ENCODE data around the gene CRYGS.
"Not testable (repeated sequence)": the region's sequence is repeated elsewhere in the genome, so short reads cannot be mapped to it uniquely, and the experiment has no call there.

The CRYGS gene

GRCh38 chr3:186552408-186553031 is 8.3 kb upstream of the CRYGS start:
- DNase-seq (ENCODE audit: low read depth, low spot score), result no peak

- no peak for DNase-seq (ENCODE audit: low read depth, low spot score)
These were observed 7.2 kb upstream of the CRYGS start for GRCh38 chr3:186551387-186551786.

GRCh38 chr3:186549497-186549896 is 5.3 kb upstream of the CRYGS start:
- DNase-seq (ENCODE audit: low read depth, low spot score), result no peak

- DNase-seq (ENCODE audit: low read depth, low spot score), result no peak
These were observed 3.3 kb downstream of the CRYGS start for GRCh38 chr3:186540835-186541226.

- DNase-seq (ENCODE audit: low read depth, low spot score), result peak; percentile 33
These were observed 3.9 kb downstream of the CRYGS start for GRCh38 chr3:186540221-186540834.

DNA sequence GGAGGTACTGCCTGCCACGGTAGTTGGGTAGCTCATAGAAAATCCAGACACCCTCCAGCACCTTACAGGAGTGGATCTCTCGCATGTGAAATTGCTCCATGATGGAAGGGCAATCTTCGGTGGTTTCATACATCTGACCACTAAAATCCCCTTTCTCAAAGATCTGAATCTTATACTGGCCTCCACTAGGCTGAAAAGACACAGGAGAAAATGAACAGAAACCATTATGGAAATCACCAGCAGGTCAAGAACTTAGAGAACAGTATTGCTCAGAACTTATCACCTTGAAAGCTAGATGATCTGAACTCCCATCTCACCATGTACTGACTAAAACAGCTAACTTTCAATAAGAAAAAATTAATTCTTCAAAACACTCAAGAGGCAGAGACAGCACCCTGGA is 5.4 kb downstream of the CRYGS start:
- no peak for DNase-seq (ENCODE audit: low read depth, low spot score)

DNA sequence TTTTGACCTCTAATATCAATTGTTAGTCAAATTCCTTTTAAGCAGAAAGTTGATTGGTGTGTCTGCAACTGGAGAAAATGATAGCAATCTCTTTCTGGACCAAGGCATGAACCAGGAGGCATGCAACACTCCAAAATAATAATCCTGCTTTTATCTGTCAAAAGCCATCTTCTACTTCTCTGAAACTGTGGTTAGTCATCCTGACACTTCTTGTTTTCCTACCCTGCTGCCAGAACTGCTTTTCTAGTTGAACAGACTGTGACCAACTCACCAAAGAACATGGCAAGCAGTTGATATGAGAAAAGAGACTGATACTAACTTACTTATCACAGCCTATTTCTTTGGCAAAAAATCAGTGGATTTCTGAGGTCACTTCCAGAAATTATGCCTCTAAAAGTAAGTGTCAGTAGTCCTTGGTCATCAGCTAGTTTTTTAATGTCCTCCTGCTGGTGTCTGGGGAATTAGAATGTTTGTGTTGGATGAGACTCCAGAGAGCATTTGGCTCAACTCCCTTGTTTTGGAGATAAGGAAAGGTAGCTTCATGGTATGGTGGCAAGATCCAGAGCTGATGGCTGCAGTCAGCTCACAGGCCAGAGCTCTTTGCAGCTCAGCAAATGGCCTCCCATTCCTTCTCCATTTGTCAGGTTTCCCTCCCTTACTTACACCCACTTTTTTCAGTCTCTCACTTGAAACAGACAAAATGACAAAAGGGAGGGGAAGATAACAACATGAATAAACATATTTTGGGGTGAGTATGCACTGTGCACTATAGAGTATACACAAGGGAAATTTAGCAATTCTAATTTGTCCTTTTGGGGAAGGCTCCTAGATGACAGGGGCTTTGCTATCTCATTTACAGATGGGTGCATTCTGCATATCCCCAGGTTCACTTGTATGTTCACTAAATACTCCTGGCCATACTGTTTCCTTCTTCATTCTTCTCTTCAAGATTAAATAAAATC is 7.0 kb downstream of the CRYGS start:
- DNase-seq (ENCODE audit: low read depth, low spot score), result no peak

GRCh38 chr3:186534113-186534669 is 10.0 kb downstream of the CRYGS start:
- no peak for DNase-seq (ENCODE audit: low read depth, low spot score)

- no peak for DNase-seq (ENCODE audit: low read depth, low spot score)
These were observed 11.5 kb downstream of the CRYGS start for GRCh38 chr3:186532598-186533072.

- not testable (repeated sequence) for DNase-seq (ENCODE audit: low read depth, low spot score)
These were observed 12.5 kb downstream of the CRYGS start for GRCh38 chr3:186531694-186532093.

DNA sequence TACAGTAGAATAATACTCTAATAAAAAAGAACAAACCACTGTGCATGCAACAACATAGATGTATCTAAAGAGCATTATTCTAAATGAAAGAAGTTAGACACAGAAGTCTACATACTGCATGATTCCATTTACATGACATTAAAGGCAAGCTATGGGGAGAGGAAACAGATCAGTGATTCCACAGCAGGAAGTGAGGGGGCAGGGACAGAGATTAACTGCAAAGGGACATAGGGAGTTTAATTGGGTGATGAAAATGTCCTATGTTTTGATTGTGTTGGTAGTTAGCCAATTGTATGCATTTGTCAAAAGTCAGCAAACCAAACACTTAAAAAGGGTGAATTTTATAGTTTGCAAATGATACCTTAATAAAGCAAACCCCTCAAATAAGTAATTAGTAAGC is 13.8 kb downstream of the CRYGS start:
- DNase-seq (ENCODE audit: low read depth, low spot score), result no peak

- DNase-seq (ENCODE audit: low read depth, low spot score), result no peak
These were observed 14.8 kb downstream of the CRYGS start for GRCh38 chr3:186529201-186529999.

DNA sequence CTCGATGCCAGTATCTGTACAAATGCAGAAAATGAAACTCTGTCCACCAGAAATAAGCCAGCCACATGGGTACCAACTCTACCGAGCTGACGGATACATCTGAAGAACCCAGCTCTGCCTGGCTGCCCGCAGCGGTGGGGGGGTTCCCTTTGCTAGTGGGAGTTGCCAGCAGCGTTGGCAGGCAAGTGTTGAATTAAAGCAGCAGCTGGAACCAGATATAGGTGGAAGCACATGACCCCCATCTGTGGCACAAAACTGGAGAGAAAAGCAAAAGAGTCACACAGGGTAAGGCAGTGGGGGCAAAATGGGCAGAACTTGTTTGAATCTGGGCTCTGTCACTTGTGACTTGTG is 17.9 kb downstream of the CRYGS start:
- DNase-seq (ENCODE audit: low read depth, low spot score), result no peak

DNA sequence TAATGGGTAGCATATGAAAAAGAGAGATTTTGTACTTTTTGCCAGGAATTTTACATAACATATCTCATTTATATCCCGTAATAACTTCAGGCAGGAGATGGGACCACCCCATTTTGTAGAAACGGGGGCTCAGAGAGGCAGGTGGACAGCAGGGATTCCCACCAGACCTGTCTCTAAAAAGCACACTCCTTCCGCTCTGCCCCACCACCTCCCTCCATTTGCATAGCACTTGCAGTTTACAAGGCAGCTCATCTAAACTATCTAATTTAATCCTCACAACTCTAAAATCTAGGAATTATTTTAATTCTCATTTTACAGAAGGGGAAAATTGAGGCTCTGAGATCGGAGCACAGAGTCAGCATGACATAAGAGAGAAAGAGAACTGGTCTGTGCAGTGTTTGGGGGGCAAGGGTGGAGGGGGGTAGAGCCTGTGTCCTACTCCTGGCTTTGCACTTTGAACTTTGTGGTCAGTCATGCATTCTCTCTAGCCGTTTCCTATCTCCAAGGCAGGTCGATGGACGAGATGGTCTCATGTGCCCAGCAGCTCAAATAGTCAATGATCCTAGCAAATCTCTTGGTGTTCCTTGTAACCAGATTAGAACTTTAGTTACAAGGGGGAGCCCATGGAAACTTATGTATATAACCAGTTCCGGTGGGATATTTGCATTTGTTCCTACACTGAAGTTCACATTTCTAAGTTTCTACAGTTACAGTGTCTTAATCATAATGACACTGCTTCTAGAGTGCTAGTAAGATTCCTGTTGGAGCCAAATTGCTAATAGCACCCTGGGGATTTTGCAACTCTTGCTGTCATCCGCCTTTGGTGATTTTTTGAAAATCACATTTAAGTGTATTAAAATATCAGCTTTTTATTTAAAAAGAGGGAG is 18.6 kb downstream of the CRYGS start:
- DNase-seq (ENCODE audit: low read depth, low spot score), result no peak

- DNase-seq (ENCODE audit: low read depth, low spot score), result no peak
These were observed 19.6 kb downstream of the CRYGS start for GRCh38 chr3:186524616-186525015.

DNA sequence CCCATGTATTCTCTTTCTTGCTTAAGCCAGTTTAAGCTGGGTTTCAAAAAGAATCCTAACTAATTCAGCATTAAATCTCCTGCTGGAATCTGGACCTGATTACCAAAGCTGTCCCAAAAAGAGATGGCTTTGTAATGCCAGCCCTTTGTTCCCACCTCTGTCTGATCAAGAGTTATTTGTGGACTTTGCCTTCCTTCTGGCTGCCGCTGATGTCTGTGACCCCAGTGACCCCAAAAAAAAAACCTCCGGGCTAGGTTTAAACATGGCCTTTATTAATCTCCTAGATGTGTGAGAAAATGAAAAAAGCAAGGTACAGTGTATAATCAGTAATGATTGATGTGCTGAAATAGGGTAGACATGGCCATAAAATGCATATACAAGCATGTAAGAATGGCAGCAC is 20.7 kb downstream of the CRYGS start:
- DNase-seq (ENCODE audit: low read depth, low spot score), result no peak

- DNase-seq (ENCODE audit: low read depth, low spot score), result no peak
These were observed 21.2 kb downstream of the CRYGS start for GRCh38 chr3:186523022-186523421.

- no peak for DNase-seq (ENCODE audit: low read depth, low spot score)
These were observed 23.0 kb downstream of the CRYGS start for GRCh38 chr3:186520957-186521842.

DNA sequence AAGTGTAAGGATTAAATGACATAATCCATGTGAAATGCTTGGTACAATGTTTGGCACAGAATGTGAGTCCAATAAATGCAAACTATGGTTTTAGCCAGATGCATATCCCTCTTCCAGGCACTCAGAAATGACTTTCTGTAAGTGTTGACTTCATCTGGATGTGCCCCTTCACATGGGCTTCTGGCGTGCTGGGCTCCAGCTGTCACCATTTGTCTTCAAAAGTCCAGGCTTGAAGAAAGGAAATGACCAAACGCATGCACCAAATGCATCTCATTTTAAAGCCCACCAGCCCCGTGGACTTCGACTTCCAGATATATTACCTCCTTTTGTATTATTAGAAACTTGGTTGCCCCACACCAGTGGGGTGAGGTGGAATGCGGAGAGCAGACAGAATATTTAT is 23.7 kb downstream of the CRYGS start:
- DNase-seq (ENCODE audit: low read depth, low spot score), result no peak
